ENCODE results near the gene TASOR. TPM values are rescaled to one million over a fixed set of nuclear protein-coding genes. Genes with fewer than 3 reads are reported as not detected.
A peak's percentile ranks its signal among the peaks of the same experiment; 100 is the strongest.
"Not testable (repeated sequence)": the region's sequence is repeated elsewhere in the genome, so short reads cannot be mapped to it uniquely, and the experiment has no call there.

Gene TASOR
- 60.2 and 65.9 TPM in 2 replicates for total RNA-seq
- long read RNA-seq, partial matches to known transcripts: 22 of 27 reads
- long read RNA-seq, other reads (novel, unspliced or antisense): 5 of 27 reads

- peak within 1 kb of the TSS; percentile 94 for H3K4me3 Mint-ChIP-seq (ENCODE audit: unreplicated experiment)
- DNase-seq (ENCODE audit: extremely low spot score, unreplicated experiment): peak; percentile 90
- H3K27ac Mint-ChIP-seq (ENCODE audit: unreplicated experiment): peak within 1 kb of the TSS; percentile 97
- H3K9me3 Mint-ChIP-seq (ENCODE audit: unreplicated experiment): peaks cover 4% of the 10 kb centered on the region
- H3K4me1 Mint-ChIP-seq (ENCODE audit: unreplicated experiment): peaks cover 29% of the 10 kb centered on the region
- H3K27me3 Mint-ChIP-seq (ENCODE audit: unreplicated experiment): no peaks in the 10 kb centered on the region
- TF ChIP-seq CTCF (IDR thresholded peaks at IDR 0.05): no peak
- H3K36me3 Mint-ChIP-seq (ENCODE audit: unreplicated experiment): peaks cover 19% of the 10 kb centered on the region
Observed at GRCh38 chr3:56683122-56683817, at the start of gene TASOR. TSS of gene TASOR (minus strand) at chr3:56683265. CDS start at chr3:56683006, 259 bp downstream.

- Mint-ChIP-seq H3K27me3 (ENCODE audit: unreplicated experiment) (no peaks in the 10 kb centered on the region), H3K4me1 (ENCODE audit: unreplicated experiment) (no peaks in the 10 kb centered on the region), H3K9me3 (ENCODE audit: unreplicated experiment) (no peaks in the 10 kb centered on the region), H3K36me3 (ENCODE audit: unreplicated experiment) (no peaks in the 10 kb centered on the region), H3K27ac (ENCODE audit: unreplicated experiment) (no peak overlapping the region), H3K4me3 (ENCODE audit: unreplicated experiment) (no peak overlapping the region)
- no peak for TF ChIP-seq CTCF (IDR thresholded peaks at IDR 0.05)
- DNase-seq (ENCODE audit: extremely low spot score, unreplicated experiment): no peak
Observed at GRCh38 chr3:56732109-56732508, 49.0 kb upstream of the TASOR start.

- no peaks in the 10 kb centered on the region for H3K4me1 Mint-ChIP-seq (ENCODE audit: unreplicated experiment)
- no peak overlapping the region for H3K27ac Mint-ChIP-seq (ENCODE audit: unreplicated experiment)
- no peaks in the 10 kb centered on the region for H3K9me3 Mint-ChIP-seq (ENCODE audit: unreplicated experiment)
- no peaks in the 10 kb centered on the region for H3K36me3 Mint-ChIP-seq (ENCODE audit: unreplicated experiment)
- DNase-seq (ENCODE audit: extremely low spot score, unreplicated experiment): no peak
- peaks cover 2% of the 10 kb centered on the region for H3K27me3 Mint-ChIP-seq (ENCODE audit: unreplicated experiment)
- H3K4me3 Mint-ChIP-seq (ENCODE audit: unreplicated experiment): no peak overlapping the region
- TF ChIP-seq CTCF (IDR thresholded peaks at IDR 0.05): no peak
Observed at GRCh38 chr3:56725175-56725574, 42.1 kb upstream of the TASOR start.

- Mint-ChIP-seq H3K4me3 (ENCODE audit: unreplicated experiment) (no peak overlapping the region), H3K27ac (ENCODE audit: unreplicated experiment) (no peak overlapping the region), H3K36me3 (ENCODE audit: unreplicated experiment) (no peaks in the 10 kb centered on the region), H3K4me1 (ENCODE audit: unreplicated experiment) (no peaks in the 10 kb centered on the region), H3K9me3 (ENCODE audit: unreplicated experiment) (no peaks in the 10 kb centered on the region), H3K27me3 (ENCODE audit: unreplicated experiment) (peaks cover 2% of the 10 kb centered on the region)
- DNase-seq (ENCODE audit: extremely low spot score, unreplicated experiment): no peak
- TF ChIP-seq CTCF (IDR thresholded peaks at IDR 0.05): no peak
Observed at GRCh38 chr3:56724676-56725075, 41.6 kb upstream of the TASOR start.

- Mint-ChIP-seq H3K9me3 (ENCODE audit: unreplicated experiment) (no peaks in the 10 kb centered on the region), H3K4me1 (ENCODE audit: unreplicated experiment) (no peaks in the 10 kb centered on the region), H3K4me3 (ENCODE audit: unreplicated experiment) (no peak overlapping the region), H3K36me3 (ENCODE audit: unreplicated experiment) (no peaks in the 10 kb centered on the region), H3K27me3 (ENCODE audit: unreplicated experiment) (peaks cover 2% of the 10 kb centered on the region), H3K27ac (ENCODE audit: unreplicated experiment) (no peak overlapping the region)
- DNase-seq (ENCODE audit: extremely low spot score, unreplicated experiment): no peak
- no peak for TF ChIP-seq CTCF (IDR thresholded peaks at IDR 0.05)
Observed at GRCh38 chr3:56720849-56721248, 37.8 kb upstream of the TASOR start.

- not testable (repeated sequence) for DNase-seq (ENCODE audit: extremely low spot score, unreplicated experiment); H3K27ac Mint-ChIP-seq (ENCODE audit: unreplicated experiment); H3K36me3 Mint-ChIP-seq (ENCODE audit: unreplicated experiment); H3K4me1 Mint-ChIP-seq (ENCODE audit: unreplicated experiment); H3K9me3 Mint-ChIP-seq (ENCODE audit: unreplicated experiment); H3K4me3 Mint-ChIP-seq (ENCODE audit: unreplicated experiment); H3K27me3 Mint-ChIP-seq (ENCODE audit: unreplicated experiment)
Observed at GRCh38 chr3:56718809-56719208, 35.7 kb upstream of the TASOR start.
